GM21390 (cell line): Measurements from ENCODE around the gene RBBP8NL.
"Not testable (repeated sequence)": the region's sequence is repeated elsewhere in the genome, so short reads cannot be mapped to it uniquely, and the experiment has no call there.

Experiments used
- ATAC-seq: cut with Tn5 transposase; IDR thresholded peaks from one replicate; pipeline ENCODE4 v1.9.1; 2021; ENCODE audit not compliant: unreplicated experiment

RBBP8NL gene

DNA sequence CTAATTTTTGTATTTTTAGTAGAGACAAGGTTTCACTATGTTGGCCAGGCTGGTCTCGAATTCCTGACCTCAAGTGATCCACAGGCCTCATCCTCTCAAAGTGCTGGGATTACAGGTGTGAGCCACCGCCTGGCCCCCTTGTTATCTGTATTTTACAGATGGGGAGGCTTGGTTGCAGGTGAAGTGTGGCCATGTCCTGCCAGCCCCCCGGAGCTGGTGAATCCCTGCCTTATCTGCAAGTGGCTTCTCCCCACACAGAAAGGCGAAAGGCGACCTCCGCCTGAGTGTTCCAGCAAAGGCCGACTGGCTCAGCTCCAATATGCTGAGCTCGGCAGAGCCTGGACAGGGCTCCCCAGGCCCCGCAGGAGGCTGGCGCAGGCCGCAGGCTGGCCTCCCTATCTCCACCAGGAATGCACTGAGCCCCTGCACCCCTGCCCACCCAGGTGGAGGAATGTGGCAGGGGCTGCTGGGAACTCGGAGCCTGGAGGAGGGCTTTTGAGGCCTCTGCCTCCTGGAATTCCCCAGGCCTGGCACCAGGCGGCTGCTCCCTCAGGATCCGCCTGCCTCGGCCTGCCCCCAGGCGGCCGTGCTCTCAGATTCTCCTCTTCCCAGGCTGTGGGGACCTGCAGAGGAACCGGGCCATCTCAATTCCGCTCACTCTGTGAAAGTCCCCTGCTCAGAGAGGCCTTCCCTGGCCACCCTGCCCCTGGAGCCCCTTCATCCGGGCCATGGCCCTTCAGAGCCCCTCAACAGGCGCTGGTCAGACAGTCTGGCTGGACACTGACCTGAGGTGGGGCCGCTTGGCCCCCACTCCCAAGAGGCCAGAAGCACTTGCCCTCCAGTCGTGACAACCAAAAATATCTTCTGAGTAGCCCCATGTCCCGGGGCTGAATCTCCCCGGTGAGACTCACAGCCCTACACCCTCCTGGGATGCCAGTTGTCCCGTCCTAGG is 51.0 kb downstream of the RBBP8NL start:
- ATAC-seq: no peak

DNA sequence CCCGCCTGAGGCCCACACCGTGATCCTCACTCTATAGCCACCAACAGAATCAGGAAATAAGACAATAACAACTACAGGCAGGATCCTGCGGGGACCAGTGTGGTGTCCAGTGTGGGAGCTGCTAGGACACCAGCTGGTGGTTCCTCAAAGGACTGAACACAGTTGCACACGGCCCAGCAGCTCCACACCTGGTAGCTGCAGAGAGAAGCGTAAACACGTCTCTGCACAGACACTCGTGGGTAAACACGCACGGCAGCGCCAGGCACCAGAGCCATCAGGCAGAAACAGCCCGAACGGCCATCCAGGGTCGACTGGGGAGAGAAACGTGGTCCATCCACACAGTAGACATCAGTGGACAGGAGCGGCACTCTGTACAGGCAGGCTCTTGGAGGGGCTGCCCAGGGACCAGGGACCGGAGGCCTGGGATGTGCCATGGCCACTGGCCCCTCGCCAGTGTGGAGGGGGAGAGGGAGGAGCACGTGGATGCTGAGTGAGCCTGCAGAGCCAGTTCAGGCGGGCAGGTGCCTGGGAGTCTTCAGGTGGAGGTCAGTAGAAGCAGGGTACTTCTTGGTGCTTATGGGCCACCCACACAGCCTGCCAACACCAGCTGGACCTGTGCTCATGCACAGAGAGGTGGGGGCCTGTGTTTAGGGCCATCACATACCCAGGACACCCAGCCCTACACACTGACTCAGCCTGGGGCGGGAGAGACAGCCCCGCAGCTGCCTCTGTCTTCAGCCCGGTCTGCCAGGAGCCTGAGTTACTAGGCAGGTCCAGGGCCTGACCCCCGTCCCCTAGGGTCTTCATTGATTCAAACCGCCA is 52.8 kb downstream of the RBBP8NL start:
- no peak for ATAC-seq

DNA sequence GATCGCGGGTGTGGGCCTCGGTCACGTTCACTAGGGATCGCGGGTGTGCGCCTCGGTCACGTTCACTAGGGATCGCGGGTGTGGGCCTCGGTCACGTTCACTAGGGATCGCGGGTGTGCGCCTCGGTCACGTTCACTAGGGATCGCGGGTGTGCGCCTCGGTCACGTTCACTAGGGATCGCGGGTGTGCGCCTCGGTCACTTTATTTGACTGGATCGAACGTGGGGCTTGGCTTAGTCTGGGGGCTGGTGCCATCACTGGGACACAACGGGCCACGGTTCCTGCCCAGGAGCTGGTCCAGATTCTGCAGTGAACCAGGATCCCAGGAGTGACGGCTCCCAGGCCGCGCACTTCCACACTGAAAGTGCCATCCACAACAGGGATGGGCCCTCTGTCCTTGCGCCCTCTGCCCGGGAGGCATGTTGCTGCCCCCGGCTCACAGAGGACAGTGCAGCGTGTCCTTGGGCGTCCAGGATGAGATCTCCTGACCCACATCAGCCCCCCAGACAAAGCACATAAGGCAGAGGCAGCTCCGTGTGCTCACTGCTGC is 53.6 kb downstream of the RBBP8NL start:
- not testable (repeated sequence) for ATAC-seq

DNA sequence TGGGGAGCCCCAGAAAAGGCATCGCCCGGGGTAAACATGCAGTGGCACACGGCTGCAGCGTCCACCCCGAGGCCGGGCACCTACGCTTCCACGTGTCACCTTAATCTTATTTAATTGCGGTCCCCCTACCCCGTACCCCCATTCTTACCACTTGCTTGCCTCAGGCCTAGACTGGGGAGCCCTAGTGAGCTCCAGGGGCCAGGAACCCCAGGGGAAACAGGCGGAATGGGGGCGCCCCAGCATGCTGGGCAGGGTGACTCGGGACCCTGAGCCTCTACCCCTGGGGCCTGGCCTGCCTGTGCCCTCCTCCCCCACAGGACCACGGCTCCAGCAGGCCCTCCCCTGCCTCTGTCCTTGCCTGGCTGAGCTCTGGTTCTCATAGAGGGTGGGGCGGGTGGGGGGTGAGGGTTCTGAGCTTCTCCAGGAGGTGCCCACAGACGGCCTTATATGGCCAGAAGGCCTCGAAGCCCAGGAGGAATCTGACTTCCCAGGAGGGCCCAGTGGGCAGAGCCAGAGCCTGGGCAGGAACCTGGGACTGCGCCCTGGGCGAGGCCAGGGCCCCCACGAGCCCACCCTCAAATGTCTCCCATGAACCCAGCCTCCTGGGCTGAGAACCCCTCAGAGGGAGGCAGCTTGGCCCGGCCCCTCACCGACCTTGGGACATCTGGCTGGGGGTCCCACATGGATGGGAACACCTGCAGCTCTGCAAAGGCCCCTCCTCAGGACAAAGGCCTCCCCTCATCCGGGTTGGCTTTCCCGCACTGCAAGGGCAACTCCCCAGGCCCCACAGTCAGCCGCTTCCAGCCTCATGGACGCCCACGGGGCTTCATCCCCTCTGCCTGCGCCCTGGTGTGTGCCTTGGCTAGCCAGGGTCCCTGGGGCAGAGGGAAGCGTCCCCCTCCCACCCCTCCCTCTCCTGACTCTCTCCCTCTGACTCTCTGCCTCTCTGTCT is 55.0 kb downstream of the RBBP8NL start:
- ATAC-seq: no peak

DNA sequence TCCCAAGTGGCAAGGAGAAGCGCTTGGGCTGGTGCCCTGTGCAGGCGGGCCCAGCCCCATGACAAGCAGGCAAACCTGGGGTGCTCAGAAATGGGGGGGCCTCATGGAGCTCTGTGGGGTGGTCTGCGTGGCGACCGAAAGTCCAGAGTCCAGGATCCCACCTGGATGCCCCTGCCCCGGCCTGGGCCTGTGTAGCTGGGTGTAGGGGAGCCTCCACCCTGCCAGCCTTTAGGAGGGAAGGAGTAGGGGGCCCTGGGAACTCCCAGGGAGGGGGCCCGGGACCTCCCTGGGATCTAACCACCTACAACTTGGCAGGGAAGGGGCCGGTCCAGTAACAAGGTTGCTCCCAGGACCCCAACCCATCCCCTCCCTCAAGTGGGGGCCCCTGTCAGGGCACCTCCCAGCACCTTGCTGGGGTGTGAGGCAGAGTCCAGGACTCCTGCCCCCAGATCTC is 55.7 kb downstream of the RBBP8NL start:
- ATAC-seq: no peak

DNA sequence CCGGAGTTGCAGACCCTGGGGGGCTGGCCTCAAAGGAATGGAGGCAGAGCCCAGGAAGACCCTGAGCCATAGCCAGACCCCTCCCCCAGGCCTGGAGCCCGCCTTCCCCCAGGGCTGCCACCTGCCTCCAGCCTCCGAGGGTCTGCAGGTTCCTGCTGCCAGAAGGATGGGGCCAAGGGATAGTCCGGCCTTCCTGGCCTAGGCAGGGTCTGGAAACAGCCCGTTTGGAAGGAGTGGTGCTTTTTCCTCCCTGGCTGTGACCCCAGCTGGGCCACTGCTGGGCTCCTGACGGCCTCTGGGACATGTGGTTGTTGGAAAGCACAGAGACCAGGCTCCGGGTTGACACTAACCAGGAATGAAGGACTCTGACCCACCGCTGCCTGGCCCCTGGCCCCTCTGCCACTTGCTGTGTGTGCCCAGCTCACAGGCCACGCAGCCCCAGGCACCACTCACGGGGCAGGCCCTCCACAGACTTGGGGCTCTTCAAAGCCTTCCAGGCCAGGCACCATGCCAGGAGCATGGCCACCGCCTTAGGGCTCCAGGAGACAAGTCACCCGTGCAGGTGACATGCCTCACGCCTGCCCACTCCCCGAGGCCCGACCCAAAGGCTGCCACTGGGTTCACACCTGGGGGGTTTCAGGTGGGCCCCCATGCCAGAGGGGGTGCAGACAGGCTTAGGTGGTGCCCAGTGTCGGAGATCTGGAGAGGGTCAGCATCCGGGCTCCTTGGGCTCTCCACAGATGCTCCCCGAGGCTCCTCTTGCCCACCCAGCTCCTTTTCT is 56.3 kb downstream of the RBBP8NL start:
- no peak for ATAC-seq

DNA sequence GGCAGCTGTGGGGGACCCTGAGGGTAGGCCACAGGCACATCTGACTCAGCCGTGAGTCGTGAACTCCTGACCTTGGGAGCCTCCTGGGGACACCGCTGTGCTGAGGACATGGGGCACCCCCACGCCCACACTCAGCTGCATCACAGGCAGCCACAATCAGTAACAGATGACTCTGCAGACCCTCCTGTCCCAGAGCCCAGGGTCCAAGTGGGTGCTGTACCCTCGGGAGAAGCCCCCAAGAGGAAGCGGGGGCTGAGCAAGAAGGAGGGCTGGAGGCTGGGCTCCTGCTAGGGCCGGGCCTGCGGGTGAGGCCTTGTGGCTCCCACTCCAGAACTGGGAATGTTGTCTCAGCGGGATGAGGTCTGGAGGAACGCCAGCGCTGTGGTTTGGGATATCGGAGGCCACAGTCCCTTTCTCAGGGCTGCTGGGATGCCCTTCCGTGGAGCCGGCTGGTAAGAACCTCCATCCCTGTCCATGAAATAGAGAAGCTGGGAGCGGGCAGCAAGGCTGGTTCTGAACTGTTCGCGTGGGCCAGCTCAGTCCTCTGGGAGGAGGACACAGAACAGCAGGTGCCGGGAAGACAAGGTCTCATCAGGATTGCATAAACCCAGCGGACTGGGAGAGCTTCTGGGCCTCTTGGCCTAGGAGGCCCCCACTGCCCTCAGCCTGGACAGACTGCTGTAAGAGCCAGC is 57.1 kb downstream of the RBBP8NL start:
- ATAC-seq: no peak

DNA sequence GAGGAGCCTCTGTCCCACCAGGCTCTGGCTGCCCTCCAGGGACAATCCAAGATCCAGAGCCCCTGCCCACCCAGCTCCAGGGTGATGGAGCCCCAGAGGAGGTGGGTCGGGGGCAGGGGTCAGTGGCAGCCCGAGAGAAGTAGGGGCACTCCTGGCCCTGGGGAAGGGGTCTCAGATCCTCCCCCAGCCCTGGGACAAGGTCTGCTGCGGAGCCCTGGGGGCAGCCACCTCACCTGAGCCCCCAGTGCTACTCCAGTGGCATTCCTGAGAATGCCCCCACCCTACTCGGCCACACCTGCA is 57.6 kb downstream of the RBBP8NL start:
- ATAC-seq: no peak

DNA sequence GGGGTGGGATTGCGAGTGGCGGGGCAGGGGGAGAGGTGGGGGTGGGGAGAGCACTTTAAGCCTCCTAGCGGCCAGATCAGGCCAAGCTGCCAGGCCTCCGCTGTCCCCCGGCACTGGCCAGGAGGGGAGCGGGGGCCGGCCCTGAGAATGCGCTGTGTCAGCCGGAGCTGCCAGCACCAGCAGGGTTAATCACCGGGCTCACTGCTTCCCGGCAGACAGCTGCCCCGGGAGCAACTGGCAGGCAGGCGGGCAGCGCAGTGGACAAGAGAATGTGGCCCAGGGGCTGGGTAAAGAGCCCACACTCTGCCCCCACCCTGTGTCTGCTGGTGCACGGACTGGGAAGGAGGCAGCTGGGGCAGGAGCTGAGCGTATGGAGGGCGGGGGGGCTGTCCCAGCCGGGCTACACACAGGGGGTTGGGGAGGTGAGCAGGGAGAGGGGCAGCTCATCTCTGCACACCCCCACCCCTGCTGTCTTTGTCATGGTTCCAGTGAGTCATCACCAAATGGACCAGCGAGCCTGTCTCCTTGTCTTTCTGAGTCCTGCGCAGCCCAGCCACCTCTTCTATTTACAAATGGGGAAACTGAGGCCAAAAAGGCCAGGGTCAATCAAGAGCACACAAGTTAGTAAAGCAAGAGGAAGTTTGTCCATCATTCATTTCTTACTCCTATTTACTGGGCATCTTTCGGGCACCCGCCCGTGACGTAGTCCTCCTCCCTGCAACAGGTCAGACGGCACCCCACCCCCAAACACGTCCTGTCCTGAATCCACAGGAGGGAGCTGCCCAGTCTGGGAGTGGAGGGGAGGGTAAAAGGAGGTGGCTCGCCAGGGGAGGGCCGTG is 58.1 kb downstream of the RBBP8NL start:
- no peak for ATAC-seq

DNA sequence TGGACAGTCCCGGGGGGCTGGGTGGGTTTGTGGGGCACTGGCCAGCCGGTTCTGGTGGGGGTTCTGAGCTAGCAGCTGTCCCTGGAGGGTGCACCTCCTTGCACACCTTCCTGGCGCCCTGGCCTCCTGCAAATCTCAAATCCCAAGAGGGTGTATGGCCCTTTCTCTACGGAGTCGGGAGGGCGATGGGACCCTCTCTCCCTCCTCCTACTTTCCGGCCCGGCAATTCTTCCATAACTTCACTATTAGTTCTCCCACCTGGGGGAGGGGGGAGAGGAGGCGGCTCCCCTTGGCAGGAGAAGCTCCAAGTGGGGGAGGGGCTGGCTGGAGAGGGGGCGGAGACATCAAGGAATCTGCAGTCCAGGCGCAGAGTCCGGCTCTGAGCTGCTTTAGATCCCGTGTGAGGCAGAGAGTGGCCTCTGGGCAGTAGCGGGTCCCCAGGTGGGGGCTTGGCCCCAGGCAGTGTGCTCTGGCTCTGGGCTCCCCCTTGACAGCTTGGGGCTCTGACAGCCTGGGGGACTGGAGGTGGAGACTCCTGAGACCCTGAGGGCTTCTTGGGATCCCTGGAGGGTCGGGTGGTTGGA is 58.9 kb downstream of the RBBP8NL start:
- no peak for ATAC-seq

DNA sequence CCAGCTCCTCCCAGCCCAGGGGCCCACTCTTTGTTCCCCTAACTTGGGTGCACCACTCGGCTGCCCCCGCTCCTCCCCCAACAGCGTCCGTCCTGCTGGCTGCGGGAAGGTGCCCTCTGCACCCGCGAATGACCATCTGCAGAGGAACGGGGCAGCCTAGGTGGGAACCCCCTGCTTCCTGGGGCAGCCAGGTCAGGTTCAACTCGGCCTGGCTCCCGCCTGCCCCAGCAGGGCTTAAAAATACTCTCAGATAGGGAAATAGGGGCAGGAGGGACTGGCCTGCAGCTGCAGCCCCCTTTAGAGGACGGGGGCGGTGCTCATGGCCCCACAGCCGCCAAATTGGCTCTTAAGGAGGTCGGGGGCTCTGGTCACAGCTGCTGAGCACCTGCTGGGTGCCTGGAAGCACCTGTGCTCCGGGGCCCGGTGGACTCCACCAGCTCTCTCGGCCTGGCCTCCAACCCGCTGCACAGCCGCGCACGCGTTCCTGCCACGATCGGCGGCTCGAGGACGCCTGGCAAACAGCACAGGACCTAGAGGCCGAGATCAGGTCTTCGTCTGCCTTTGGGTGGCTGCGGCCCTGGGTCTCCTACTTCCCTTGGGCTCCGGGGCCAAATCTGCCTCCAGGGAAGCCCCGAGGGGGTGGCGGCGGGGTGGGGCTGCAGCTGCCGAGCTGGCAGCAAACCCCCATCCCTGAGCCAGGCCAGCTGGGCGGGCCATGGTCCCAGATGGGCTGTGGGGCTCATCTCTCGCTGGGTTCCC is 59.5 kb downstream of the RBBP8NL start:
- no peak for ATAC-seq

DNA sequence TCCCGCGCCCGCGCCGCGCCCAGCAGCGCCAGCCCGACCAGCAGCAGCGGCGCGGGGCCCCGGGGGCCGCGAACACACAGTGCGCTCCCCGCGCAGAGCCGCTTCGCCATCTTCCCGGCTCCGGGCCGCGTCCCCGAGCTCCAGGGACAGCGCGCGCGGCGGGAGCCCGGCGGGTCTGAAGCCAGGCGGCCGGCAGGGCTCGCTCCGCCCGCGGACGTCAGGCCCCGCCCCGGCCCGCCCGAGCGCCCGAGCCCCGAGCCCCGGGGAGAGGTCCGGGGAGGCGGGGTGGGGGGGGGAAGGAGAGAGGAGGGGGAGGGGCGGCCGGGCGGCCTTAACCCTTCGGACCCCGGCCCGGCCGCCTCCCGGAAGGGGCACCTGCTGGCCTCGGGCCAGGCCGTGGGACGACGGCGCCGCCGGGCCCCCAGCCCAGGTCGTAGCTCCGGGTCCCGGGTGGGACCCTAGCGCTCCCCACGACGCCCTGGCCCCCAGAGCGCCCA is 60.2 kb downstream of the RBBP8NL start, which contains the start of gene LAMA5:
Gene LAMA5 (minus strand): TSS at position 177 of the 497 bp plus-strand sequence. CDS start 67 bp downstream, at position 110.
- ATAC-seq: no peak

DNA sequence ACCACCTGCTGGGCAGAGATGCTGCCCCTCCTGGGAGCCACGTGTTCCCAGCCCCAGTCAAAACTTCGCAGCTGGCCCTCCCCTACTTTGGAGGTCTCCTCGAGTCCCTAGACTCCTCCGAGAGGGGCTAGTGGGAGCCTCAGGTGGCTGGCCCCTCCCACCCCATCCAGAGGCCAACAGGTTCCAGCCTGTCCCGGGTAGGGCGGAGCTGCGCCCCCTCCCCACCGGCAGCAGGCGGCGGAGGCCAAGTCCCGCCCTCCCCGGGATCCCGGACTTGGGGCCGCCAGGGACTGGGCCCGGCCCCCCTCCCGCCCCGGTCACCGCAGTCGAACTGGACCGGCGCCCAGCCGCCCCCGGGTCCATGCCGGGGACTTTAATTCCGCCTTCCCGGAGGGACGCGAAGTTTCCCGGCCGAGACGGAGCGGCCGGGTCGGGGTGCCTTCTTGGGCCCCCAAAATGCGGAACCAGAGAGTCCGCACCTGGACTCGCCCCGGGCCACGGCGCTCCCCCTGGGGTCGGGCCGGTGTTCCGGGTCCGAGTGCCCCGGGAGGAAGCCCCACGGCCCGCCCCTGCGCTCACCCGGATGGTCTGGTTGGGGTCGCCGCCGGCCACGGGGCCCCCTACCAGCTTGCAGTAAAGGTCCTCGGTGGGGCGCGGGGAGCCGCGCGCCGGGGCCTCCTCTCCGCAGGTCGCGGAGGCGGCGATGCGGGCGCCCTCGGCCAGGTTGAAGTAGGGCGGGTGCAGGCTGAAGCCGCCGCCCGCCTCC is 60.8 kb downstream of the RBBP8NL start:
- ATAC-seq: no peak

DNA sequence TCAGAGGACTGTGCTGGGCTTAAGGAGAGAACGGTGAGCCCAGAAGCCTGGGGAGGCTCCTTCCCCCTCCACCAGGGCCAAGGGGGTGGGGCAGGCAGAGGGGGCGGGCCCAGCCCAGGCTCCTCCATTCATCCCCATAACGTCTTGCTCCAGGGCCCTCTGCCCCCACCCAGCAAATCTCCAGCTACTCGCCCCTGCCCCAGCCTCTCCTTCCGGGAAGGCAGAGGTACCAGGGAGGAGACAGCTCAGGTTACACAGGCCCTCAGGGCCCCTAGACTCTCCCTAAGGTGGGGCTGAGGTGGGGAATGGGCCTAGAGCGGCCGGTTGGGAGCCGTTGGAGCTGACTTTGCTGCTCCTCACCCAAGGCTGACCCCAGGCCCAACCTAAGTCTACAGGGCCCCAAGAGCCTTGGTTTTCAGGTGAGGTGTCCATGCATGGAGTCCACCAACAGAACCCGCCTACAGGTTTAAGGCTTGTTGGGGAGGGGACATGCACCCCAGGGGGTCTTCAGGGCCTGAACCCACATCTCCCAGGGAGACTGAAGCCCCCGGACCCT is 61.4 kb downstream of the RBBP8NL start:
- ATAC-seq: no peak

DNA sequence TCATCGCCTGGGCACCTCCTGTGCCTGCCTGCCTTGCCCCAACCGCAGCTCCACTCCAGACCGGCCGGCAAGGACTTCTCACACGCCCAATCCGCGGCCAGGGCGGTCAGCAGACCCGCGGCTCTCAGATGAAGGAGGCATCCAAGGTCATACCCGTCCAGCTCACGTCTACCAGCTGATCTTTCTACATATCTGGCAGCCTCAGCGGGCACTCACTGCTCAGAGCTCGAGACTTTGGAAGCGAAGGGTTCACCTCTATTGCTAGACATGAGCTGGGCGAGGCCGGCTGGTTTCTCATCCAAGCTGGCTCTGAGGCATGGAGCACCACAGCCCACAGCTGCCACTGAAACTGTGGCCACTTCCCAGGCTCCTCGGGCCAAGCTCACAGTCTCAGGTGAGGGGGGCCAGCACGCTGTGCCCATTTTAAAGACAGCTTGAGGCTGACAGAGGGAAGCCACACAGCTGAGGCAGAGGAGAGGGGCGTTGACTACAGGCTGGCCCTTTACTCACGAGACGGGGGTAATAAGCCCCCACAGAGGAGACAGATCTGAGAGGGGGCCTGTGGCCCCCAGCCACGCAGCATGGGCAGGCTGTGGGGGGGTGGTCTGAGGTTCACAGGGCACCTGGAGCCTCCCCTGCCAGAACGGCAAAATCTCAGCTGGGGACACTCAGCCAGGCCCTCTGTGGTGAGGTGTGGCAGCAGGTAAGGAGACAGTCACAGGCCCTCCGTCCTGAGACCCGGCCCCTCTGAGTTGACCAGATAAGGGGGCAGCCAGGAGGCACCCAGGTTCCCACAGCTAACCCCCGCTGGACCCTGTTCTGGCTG is 62.2 kb downstream of the RBBP8NL start:
- ATAC-seq: no peak
